ENCODE results near the gene SEC23A.

- TF ChIP-seq EZH2phosphoT487 (IDR thresholded peaks at IDR 0.05; ENCODE audit: low read depth), result no peak
- TF ChIP-seq CTCF (IDR thresholded peaks at IDR 0.05; ENCODE audit: low read depth, low read length), result no peak
Measured at GRCh38 chr14:38994731-38995130, 108.3 kb downstream of the SEC23A start.
